Stimulated activated CD8-positive, alpha-beta memory T cell treated with anti-CD3 and anti-CD28 coated beads, Interleukin-4, amount 100 ng/mL, for 4 hours (primary cell): Measurements from ENCODE around the gene METTL17.
"Not testable (repeated sequence)": the region's sequence is repeated elsewhere in the genome, so short reads cannot be mapped to it uniquely, and the experiment has no call there.

ENCODE experiments used
- DNase-seq, 2 donors: peaks; one replicate each; pipeline ENCODE4 v3.0.0-alpha.2; 2020; ENCODE audit warnings: low read depth in 2 of 2, low spot score in 1 of 2

Gene METTL17

DNA sequence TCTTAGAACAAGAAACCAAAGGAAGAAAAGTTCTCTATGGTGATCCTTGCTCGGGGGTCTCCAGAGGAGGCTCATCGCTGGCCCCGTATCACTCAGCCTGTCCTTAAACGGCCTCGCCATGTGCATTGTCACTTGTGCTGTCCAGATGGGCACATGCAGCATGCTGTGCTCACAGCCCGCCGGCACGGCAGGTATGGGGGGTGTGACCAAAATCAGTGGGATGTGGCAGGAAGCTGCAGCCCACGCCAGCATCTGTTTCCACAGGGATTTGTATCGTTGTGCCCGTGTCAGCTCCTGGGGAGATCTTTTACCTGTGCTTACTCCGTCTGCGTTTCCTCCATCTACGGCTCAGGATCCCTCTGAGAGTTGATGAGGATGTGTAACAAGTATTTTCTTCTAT is 6.7 kb downstream of the METTL17 start:
- no peak for DNase-seq

- no peak for DNase-seq
Observed at GRCh38 chr14:20997115-20997514, 7.3 kb downstream of the METTL17 start.

- no peak for DNase-seq
Observed at GRCh38 chr14:20997564-20997963, 7.8 kb downstream of the METTL17 start.

DNA sequence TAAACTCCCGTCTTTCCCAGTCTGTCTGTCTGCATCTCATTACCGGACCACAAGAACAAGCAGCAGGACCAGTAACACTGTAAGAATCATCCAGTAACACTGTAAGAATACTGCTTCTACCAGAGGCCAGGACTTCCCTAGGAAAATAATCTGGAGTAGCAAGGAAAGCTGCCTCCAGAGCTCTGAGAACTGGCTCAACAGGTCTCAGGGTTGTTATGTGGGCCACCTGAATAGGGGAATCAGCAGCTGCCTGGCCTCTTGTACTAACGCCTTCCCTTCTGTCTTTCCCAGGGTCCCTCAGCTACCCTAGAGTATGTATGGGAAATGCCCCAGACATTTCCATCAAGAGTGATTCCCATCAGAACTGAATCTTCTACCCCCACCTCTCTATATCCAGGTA is 8.4 kb downstream of the METTL17 start:
- no peak for DNase-seq

GRCh38 chr14:20998674-20999366 is 9.0 kb downstream of the METTL17 start, which contains the start of gene SLC39A2:
SLC39A2 (plus strand) TSS chr14:20999293; CDS start chr14:20999447, 154 bp downstream.
- DNase-seq, result no peak

- no peak for DNase-seq
Observed at GRCh38 chr14:20999591-20999990, 9.8 kb downstream of the METTL17 start.

GRCh38 chr14:21001218-21001617 is 11.4 kb downstream of the METTL17 start:
- DNase-seq, result no peak

DNA sequence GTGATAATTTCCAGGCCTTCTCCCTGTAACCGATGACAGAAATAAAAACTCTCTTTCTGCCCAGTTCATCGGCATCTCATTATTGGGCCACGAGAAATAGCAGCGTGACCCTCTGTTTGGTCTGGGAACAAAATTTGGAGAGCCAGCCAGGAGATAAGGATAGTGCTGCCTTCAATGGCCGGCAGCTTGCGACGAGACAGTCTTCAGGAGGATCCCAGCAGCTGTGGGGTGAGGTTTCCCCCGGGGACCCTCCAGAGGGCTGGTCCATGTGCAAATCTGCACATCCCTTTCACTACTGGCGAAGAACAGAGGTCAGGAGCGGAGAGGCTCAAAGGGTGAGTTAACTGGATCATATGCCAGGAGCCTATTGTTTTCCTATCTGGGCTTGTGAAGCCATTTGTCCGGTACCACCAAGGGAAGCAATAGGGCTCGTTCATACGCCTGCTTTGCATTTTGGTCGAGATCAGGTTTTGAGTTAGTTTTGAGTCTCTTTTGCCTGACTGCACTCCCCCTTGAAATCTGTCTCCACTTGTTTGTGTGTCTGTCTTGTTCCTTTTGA is 14.1 kb downstream of the METTL17 start:
- no peak for DNase-seq

DNA sequence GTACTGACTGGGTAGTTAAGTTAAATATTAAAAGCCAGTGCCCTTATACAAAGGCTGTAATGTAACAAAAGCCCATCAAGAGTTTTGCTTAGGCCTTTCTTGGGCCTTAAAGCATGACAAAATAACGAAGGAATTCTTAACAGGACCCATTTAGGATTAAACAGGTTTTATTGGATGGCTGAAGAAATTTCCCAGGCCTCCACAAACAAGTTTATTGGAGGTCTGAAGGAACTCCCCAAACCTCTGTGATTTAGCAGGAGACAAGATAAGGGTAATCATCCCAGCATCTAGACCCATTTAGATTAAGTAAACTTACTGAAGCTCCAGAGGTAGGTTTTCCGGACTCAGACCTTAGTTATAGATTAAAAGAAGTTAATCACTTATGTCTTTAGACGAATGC is 19.9 kb downstream of the METTL17 start:
- not testable (repeated sequence) for DNase-seq

GRCh38 chr14:21011136-21011535 is 21.4 kb downstream of the METTL17 start:
- DNase-seq, result no peak

DNA sequence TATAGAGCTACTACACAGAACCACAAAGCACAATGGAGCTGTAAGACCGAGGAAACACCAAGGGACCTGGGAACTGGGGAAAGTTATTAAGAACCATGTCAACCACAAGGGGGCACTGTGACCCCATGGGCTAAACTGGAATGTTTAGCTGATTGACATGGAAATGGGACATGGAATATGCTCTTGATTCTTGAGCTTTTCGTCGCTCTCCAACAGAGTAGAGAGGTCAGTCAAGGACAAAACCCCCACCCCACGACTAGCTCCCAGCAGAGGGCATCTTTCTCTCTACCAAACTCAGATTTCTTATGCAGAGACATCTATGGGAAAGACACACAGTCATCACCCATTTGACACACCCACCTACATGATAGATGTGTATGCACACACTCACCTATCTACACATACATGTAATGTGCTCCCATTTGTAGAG is 25.0 kb downstream of the METTL17 start:
- peak; percentile 54 to 74 for DNase-seq

GRCh38 chr14:21015312-21015711 is 25.5 kb downstream of the METTL17 start:
- no peak for DNase-seq

DNA sequence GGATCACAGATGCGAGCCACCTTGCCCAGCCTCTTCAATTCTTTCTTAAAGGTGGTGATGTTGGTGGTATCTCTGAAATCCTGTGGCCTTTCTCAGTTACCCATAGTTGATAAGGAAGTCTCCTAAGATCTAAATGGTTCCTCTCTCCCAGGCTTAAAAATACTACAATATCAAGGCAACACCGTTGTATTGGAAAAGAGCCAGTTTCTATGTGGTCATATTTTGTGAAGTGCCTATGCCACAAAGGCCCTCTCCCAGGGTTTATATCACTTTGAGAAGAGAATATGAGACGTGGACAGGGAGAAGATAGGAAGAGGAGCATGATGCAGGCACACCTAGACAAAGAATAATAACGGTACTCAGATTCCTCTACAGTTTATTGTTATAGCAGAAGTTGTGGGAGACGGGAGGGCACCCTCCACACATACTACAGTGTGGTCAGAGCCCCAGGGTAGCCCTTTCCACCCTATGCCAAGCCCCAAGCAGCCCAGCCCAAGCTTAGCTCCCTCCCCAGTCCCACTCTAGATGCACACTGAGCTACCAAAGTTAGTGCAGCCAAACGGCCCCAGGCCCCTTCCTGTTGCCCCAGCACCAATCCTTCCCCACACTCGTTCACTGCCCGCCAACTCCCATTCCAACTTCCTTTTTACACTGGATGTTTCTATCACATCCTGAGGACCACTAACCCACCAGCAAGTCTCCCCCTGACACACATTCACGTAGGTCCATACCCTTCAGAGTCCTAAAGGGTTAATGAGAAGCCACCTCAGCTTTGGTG is 26.8 kb downstream of the METTL17 start:
- DNase-seq, result no peak

GRCh38 chr14:21017528-21018245 is 27.9 kb downstream of the METTL17 start:
- no peak for DNase-seq

GRCh38 chr14:21018286-21018685 is 28.5 kb downstream of the METTL17 start:
- no peak for DNase-seq

DNA sequence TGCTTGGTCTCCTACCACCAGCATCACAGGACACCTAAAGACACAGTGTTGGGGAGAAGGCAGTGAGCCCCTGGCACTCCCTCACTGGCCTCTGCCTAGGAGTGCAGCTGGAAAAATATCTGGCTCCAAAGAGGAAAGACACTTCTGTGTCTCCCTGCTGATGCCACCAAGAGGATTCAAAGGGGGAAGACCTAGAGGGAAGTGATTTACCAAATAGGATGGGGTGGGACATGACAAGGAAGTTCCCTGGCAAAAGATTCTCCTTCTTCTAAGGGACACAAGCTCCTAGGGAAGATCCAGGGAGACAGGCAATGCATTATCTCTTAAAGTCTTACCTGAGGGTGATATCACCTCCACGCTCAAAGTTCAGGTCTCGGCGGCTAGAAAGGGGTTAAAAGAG is 29.0 kb downstream of the METTL17 start:
- DNase-seq, result no peak

GRCh38 chr14:21019366-21019765 is 29.6 kb downstream of the METTL17 start:
- DNase-seq, result no peak

DNA sequence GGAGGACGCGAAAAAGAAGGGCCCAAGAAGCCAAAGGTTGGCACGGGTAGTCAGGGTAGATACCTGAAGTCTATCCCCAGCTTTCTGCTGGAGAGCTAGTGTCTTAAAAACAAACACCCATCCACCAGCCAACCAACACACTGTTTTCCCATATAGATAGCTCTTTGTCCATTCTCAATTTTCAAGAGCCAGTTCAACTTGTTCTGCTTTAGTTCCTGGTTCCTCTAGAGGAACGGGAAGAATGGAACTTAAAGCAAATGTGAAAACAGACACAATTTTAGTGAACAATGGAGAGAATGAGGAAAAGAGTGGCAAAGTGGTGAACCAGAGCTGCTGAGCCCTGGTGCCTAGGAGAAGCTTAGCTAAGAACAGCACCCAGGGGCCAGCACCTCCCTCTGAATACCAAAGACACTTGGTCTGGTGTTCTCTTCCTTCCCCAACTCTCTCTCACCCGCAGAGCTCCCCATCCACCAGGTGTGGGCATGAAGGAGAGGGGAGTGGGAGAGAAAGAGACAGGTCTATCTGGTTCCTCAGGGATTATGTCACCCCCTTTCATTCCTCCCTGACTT is 31.3 kb downstream of the METTL17 start:
- no peak for DNase-seq

- DNase-seq, result no peak
Observed at GRCh38 chr14:21022686-21023085, 32.9 kb downstream of the METTL17 start.

- no peak for DNase-seq
Observed at GRCh38 chr14:21023174-21023573, 33.4 kb downstream of the METTL17 start.
